Mesenchymal stem cell (in vitro differentiated cells and primary cell): ENCODE results near the gene RPS14.

Source experiments
- DNase-seq: peaks from one replicate; pipeline ENCODE4 v3.0.0-alpha.2; 2013
- H2AFZ ChIP-seq: one replicate; pipeline ENCODE4 v1.6.1; 2013; ENCODE audit warnings: low read depth, mild to moderate bottlenecking, control low read depth, inconsistent platforms, low read length, moderate library complexity
- H2AK5ac ChIP-seq: 2 replicates; pipeline ENCODE4 v1.6.1; 2013; ENCODE audit warnings: low read length, moderate library complexity, mild to moderate bottlenecking, inconsistent platforms; ENCODE audit not compliant: severe bottlenecking
- H2BK120ac ChIP-seq: one replicate; pipeline ENCODE4 v1.6.1; 2013; ENCODE audit warnings: low read depth, mild to moderate bottlenecking, inconsistent platforms, low read length, moderate library complexity
- H2BK12ac ChIP-seq, 2 experiments: one replicate each; pipeline ENCODE4 v1.6.1; 2013; ENCODE audit warnings: inconsistent platforms in 2 of 2, low read length in 2 of 2, mild to moderate bottlenecking in 2 of 2, moderate library complexity in 2 of 2, control low read depth in 1 of 2
- H2BK15ac ChIP-seq: one replicate; pipeline ENCODE4 v1.6.1; 2013; ENCODE audit warnings: mild to moderate bottlenecking, low read depth, inconsistent platforms; ENCODE audit not compliant: poor library complexity, severe bottlenecking
- H2BK5ac ChIP-seq: 2 replicates; pipeline ENCODE4 v1.6.1; 2013; ENCODE audit warnings: low read depth, mild to moderate bottlenecking, low read length, control low read depth, inconsistent platforms; ENCODE audit not compliant: poor library complexity, severe bottlenecking
- H3K14ac ChIP-seq, 2 experiments: one replicate each; pipeline ENCODE4 v1.6.1; 2013; ENCODE audit warnings: inconsistent platforms in 2 of 2, low read length in 2 of 2, control low read depth in 1 of 2, mild to moderate bottlenecking in 1 of 2, moderate library complexity in 1 of 2
- H3K18ac ChIP-seq, 2 experiments: one replicate each; pipeline ENCODE4 v1.6.1; 2013; ENCODE audit warnings: inconsistent platforms in 2 of 2, low read length in 2 of 2, control low read depth in 1 of 2, low read depth in 1 of 2, mild to moderate bottlenecking in 1 of 2
- H3K23ac ChIP-seq, 2 experiments: one replicate each; pipeline ENCODE4 v1.6.1; 2013; ENCODE audit warnings: inconsistent platforms in 2 of 2, low read length in 2 of 2, mild to moderate bottlenecking in 2 of 2, moderate library complexity in 2 of 2, control low read depth in 1 of 2
- H3K27ac ChIP-seq: 2 replicates; pipeline ENCODE4 v1.5.1; 2013; ENCODE audit warnings: mild to moderate bottlenecking, moderate library complexity, low read length, control low read depth, inconsistent platforms; ENCODE audit not compliant: poor library complexity, severe bottlenecking
- H3K27me3 ChIP-seq, 2 experiments: 2 replicates each; pipeline versions ENCODE4 v1.6.1 to v1.7.0; 2013; ENCODE audit warnings: low read length in 2 of 2, mild to moderate bottlenecking in 2 of 2, moderate library complexity in 2 of 2, control low read depth in 1 of 2, inconsistent platforms in 1 of 2; ENCODE audit not compliant: control insufficient read depth in 1 of 2, insufficient read depth in 1 of 2
- H3K36me3 ChIP-seq, 2 experiments: 2 replicates each; pipeline versions ENCODE4 v1.6.1 to v1.7.0; 2013; ENCODE audit warnings: low read length in 2 of 2, control low read depth in 1 of 2, inconsistent platforms in 1 of 2, low read depth in 1 of 2, mild to moderate bottlenecking in 1 of 2; ENCODE audit not compliant: insufficient read depth in 2 of 2, control insufficient read depth in 1 of 2
- H3K4ac ChIP-seq, 2 experiments: one replicate each; pipeline ENCODE4 v1.6.1; 2013; ENCODE audit warnings: inconsistent platforms in 2 of 2, low read length in 2 of 2, mild to moderate bottlenecking in 2 of 2, moderate library complexity in 2 of 2, control low read depth in 1 of 2, low read depth in 1 of 2
- H3K4me1 ChIP-seq: 2 replicates; pipeline ENCODE4 v1.6.1; 2013; ENCODE audit warnings: low read depth, low read length, control low read depth; ENCODE audit not compliant: control insufficient read depth, insufficient read depth
- H3K4me2 ChIP-seq: 2 replicates; pipeline ENCODE4 v1.6.1; 2013; ENCODE audit warnings: low read length, mild to moderate bottlenecking, inconsistent platforms; ENCODE audit not compliant: poor library complexity, severe bottlenecking
- H3K4me3 ChIP-seq, 2 experiments: 2 replicates each; pipeline versions ENCODE4 v1.5.1 to v1.7.0; 2013; ENCODE audit warnings: low read length in 2 of 2, mild to moderate bottlenecking in 2 of 2, control low read depth in 1 of 2, low read depth in 1 of 2; ENCODE audit not compliant: insufficient read depth in 1 of 2
- H3K79me1 ChIP-seq: replicated peaks from 2 replicates; pipeline ENCODE4 v1.6.1; 2013; ENCODE audit warnings: mild to moderate bottlenecking, control low read depth, low read length, inconsistent platforms; ENCODE audit not compliant: poor library complexity, severe bottlenecking
- H3K9ac ChIP-seq: 2 replicates; pipeline ENCODE4 v1.7.0; 2013; ENCODE audit warnings: mild to moderate bottlenecking, low read length, moderate library complexity
- H3K9me3 ChIP-seq: 2 replicates; pipeline ENCODE4 v1.7.0; 2013; ENCODE audit warnings: mild to moderate bottlenecking, low read length; ENCODE audit not compliant: control insufficient read depth
- H4K8ac ChIP-seq: one replicate; pipeline ENCODE4 v1.6.1; 2013; ENCODE audit warnings: inconsistent platforms, mild to moderate bottlenecking, low read length, moderate library complexity
- H4K91ac ChIP-seq: one replicate; pipeline ENCODE4 v1.6.1; 2013; ENCODE audit warnings: mild to moderate bottlenecking, low read length, inconsistent platforms
- WGBS: methylation state at CpG from one replicate; pipeline ENCODE4 v1.1.7; 2013; ENCODE audit warnings: mixed read lengths; 5-methylcytosine and 5-hydroxymethylcytosine counted together

Gene RPS14

GRCh38 chr5:150392680-150393079 is 56.9 kb downstream of the RPS14 start:
- H3K4me3 ChIP-seq = no peak overlapping the region
- no peak overlapping the region for H4K91ac ChIP-seq
- H2BK12ac ChIP-seq = no peak overlapping the region
- H2BK5ac ChIP-seq = no peak overlapping the region
- H3K9me3 ChIP-seq = no peaks in the 10 kb centered on the region
- H3K27me3 ChIP-seq = no peaks in the 10 kb centered on the region
- no peak overlapping the region for H2AK5ac ChIP-seq
- H4K8ac ChIP-seq = no peak overlapping the region
- H3K79me1 ChIP-seq = peaks cover 12% of the 10 kb centered on the region
- 94% methylated on average over 6 of the region's 7 CpGs for WGBS
- no peak overlapping the region for H3K18ac ChIP-seq
- H3K4me1 ChIP-seq = peaks cover 14% of the 10 kb centered on the region
- no peak overlapping the region for H3K4ac ChIP-seq
- H3K27ac ChIP-seq = no peak overlapping the region
- no peak overlapping the region for H3K14ac ChIP-seq
- H3K23ac ChIP-seq = no peak overlapping the region
- H3K4me2 ChIP-seq = no peak overlapping the region
- H2BK120ac ChIP-seq = no peak overlapping the region
- no peak overlapping the region for H3K9ac ChIP-seq
- H2AFZ ChIP-seq = no peak overlapping the region
- peaks cover 92 to 93% of the 10 kb centered on the region in 2 experiments for H3K36me3 ChIP-seq
- H2BK15ac ChIP-seq = no peak overlapping the region
- no peak for DNase-seq
